Endothelial cell of umbilical vein (primary cell): Measurements from ENCODE around the gene OGT. TPM values are rescaled to one million over a fixed set of nuclear protein-coding genes. Genes with fewer than 3 reads are reported as not detected.

Source experiments
- BruUV-seq: library from RNA; stranded (reverse); fragments of 400-500 nt; replicated peaks from 2 replicates; lab custom pipeline; 2021; lab: Mats Ljungman, UMichigan
- CTCF ChIA-PET: fragments of 300-600, 350-600 bp; sonication (Branson Sonifier 250); formaldehyde crosslinking; loops from one replicate; lab custom pipeline; 2021; ENCODE audit warnings: antibody characterized with exemption, inconsistent platforms; lab: Charles Lee
- POLR2A ChIA-PET: fragments of 300-600, 350-600 bp; sonication (Branson Sonifier 250); formaldehyde crosslinking; loops from one replicate; lab custom pipeline; 2021; ENCODE audit warnings: antibody characterized with exemption, inconsistent platforms; lab: Charles Lee
- DNase-seq: peaks from one replicate; pipeline ENCODE4 v3.0.0-alpha.2; 2011; ENCODE audit warnings: low read depth, low spot score
- FAIRE-seq: peaks from 2 replicates; lab custom pipeline; 2011; peaks lifted over from hg19 to GRCh38; lab: Jason Lieb, UNC
- H2AFZ ChIP-seq: 2 replicates; pipeline ENCODE4 v1.6.0; 2012; ENCODE audit warnings: low read depth, low read length, control low read depth, inconsistent platforms
- H3K27ac ChIP-seq: 2 replicates; pipeline ENCODE4 v1.5.1; 2011; ENCODE audit warnings: low read depth, mild to moderate bottlenecking, control low read depth, low read length, moderate library complexity; ENCODE audit not compliant: insufficient read depth
- H3K27me3 ChIP-seq, 2 experiments: 2 replicates each; pipeline versions ENCODE4 v1.6.0 to v1.6.1; 2011; ENCODE audit warnings: low read length in 2 of 2, mixed read lengths in 1 of 2; ENCODE audit not compliant: control insufficient read depth in 2 of 2, insufficient read depth in 2 of 2
- H3K36me3 ChIP-seq, 2 experiments: 2 replicates in 1 of 2; 3 replicates in 1 of 2; pipeline ENCODE4 v1.5.1; 2011; ENCODE audit warnings: low read length in 2 of 2, mild to moderate bottlenecking in 1 of 2, moderate library complexity in 1 of 2; ENCODE audit not compliant: control insufficient read depth in 2 of 2, insufficient read depth in 2 of 2; ENCODE audit errors: extremely low read depth in 1 of 2
- H3K4me1 ChIP-seq: 3 replicates; pipeline ENCODE4 v1.5.1; 2011; ENCODE audit warnings: mild to moderate bottlenecking, low read length; ENCODE audit not compliant: control insufficient read depth, insufficient read depth; ENCODE audit errors: extremely low read depth
- H3K4me2 ChIP-seq: 2 replicates; pipeline ENCODE4 v1.6.1; 2011; ENCODE audit warnings: low read length, control low read depth, mixed read lengths; ENCODE audit not compliant: insufficient read depth
- H3K4me3 ChIP-seq, 3 experiments: fragments of 200-600 bp in 1 of 3; sonication (generic), shearing (Covaris generic) in 1 of 3; replicated peaks in 1 of 3; 2 replicates each; pipeline ENCODE4 v1.5.1; 2011 to 2016; ENCODE audit warnings: control low read depth in 3 of 3, low read length in 3 of 3, mild to moderate bottlenecking in 2 of 3, inconsistent platforms in 1 of 3, low read depth in 1 of 3, moderate library complexity in 1 of 3; ENCODE audit not compliant: insufficient read depth in 1 of 3
- H3K79me2 ChIP-seq: 2 replicates; pipeline ENCODE4 v1.6.0; 2012; ENCODE audit warnings: low read length, inconsistent platforms; ENCODE audit not compliant: control insufficient read depth, insufficient read depth
- H3K9ac ChIP-seq: replicated peaks from 2 replicates; pipeline ENCODE3; 2011; ENCODE audit warnings: low read length, control low read depth; ENCODE audit not compliant: insufficient read depth; ENCODE audit errors: extremely low read depth
- H3K9me1 ChIP-seq: replicated peaks from 3 replicates; pipeline ENCODE4 v1.6.0; 2011; ENCODE audit warnings: mild to moderate bottlenecking, low read length; ENCODE audit not compliant: control insufficient read depth, insufficient read depth; ENCODE audit errors: extremely low read depth
- H3K9me3 ChIP-seq: replicated peaks from 2 replicates; pipeline ENCODE4 v1.5.1; 2012; ENCODE audit warnings: low read length, inconsistent platforms; ENCODE audit not compliant: control insufficient read depth, insufficient read depth
- H4K20me1 ChIP-seq: replicated peaks from 2 replicates; pipeline ENCODE3; 2011; ENCODE audit warnings: mild to moderate bottlenecking, low read length; ENCODE audit not compliant: control insufficient read depth, insufficient read depth; ENCODE audit errors: extremely low read depth
- EZH2 ChIP-seq: IDR thresholded peaks from 2 replicates; pipeline ENCODE4 v1.6.1; 2012; ENCODE audit warnings: borderline replicate concordance, low read depth, mild to moderate bottlenecking, moderate library complexity, low read length, inconsistent platforms; ENCODE audit not compliant: severe bottlenecking
- FOS ChIP-seq: IDR thresholded peaks from 2 replicates; pipeline ENCODE4 v1.6.1; 2011; ENCODE audit warnings: mild to moderate bottlenecking, low read length, moderate library complexity, borderline replicate concordance; ENCODE audit not compliant: insufficient read depth
- GATA2 ChIP-seq: IDR thresholded peaks from 2 replicates; pipeline ENCODE4 v1.7.0; 2011; ENCODE audit warnings: low read depth, mild to moderate bottlenecking, moderate library complexity, mixed read lengths, low read length; ENCODE audit not compliant: insufficient read length, insufficient read depth
- JUN ChIP-seq: IDR thresholded peaks from 2 replicates; pipeline ENCODE4 v1.6.1; 2011; ENCODE audit warnings: borderline replicate concordance, low read depth; ENCODE audit not compliant: insufficient read length, insufficient read depth
- MYC ChIP-seq: IDR thresholded peaks from one replicate; pipeline ENCODE4 v1.6.1; 2011; ENCODE audit warnings: mild to moderate bottlenecking, low read depth, low read length
- POLR2A ChIP-seq: IDR thresholded peaks from 2 replicates; pipeline ENCODE4 v1.6.1; 2012; ENCODE audit warnings: low read depth, mild to moderate bottlenecking, control low read depth, low read length
- POLR2AphosphoS5 ChIP-seq: IDR thresholded peaks from 2 replicates; pipeline ENCODE4 v1.6.1; 2012; ENCODE audit warnings: low read depth, mild to moderate bottlenecking, control low read depth, low read length, moderate library complexity; ENCODE audit not compliant: insufficient read depth
- dilution Hi-C: fragments of 300-500 bp; cut with MboI; formaldehyde crosslinking; loops from one replicate; pipeline ENCODE4 v1.15.0; 2019; ENCODE audit warnings: low sequenced_read_pairs; ENCODE audit not compliant: extremely low pct_ligation_motif_present
- intact Hi-C: fragments of 100-400 bp; cut with micrococcal nuclease; formaldehyde crosslinking; loops from one replicate; pipeline ENCODE4 v1.10.0; 2022
- polyA plus RNA-seq, 4 experiments: library from polyadenylated mRNA; depleted of rRNA in 3 of 4; stranded (reverse) in 3 of 4; unstranded in 1 of 4; fragments of >200 nt; gene quantifications; 2 replicates each; pipeline versions ENCODE4 v1.2.1 to v1.2.3, GENCODE V29; 2011 to 2012; ENCODE audit warnings: missing spikeins in 1 of 4
- total RNA-seq: library from RNA; stranded (reverse); gene quantifications from 2 replicates; pipeline ENCODE4 v1.2.3, GENCODE V29; 2021
- TF ChIP-seq, protein P1 (sequence below), 2 donors: IDR thresholded peaks; 1 replicate in 1 of 2; 2 replicates in 1 of 2; pipeline ENCODE4 v1.5.1; 2011; ENCODE audit warnings: low read length in 2 of 2, mild to moderate bottlenecking in 2 of 2, moderate library complexity in 2 of 2, control low read depth in 1 of 2, inconsistent platforms in 1 of 2, low read depth in 1 of 2; ENCODE audit not compliant: insufficient read depth in 1 of 2; ENCODE audit errors: extremely low read depth in 1 of 2
- TF ChIP-seq, protein P2 (sequence below): IDR thresholded peaks from 2 replicates; pipeline ENCODE4 v1.6.1; 2011; ENCODE audit not compliant: insufficient read depth, insufficient read length

Gene OGT
- total and polyA plus RNA-seq, 2 donors (not counting 3 experiments of a cell fraction or from before 2014, with no cell fraction given): 129 to 141 TPM

- no peaks in the 10 kb centered on the region for H3K9me1 ChIP-seq
- H3K9ac ChIP-seq: no peak overlapping the region
- peaks cover 4% of the 10 kb centered on the region for H3K4me1 ChIP-seq
- no peaks in the 10 kb centered on the region for H3K79me2 ChIP-seq
- FAIRE-seq: no peak
- no peak overlapping the region for H2AFZ ChIP-seq
- no peak for DNase-seq
- H3K27me3 ChIP-seq: no peaks in the 10 kb centered on the region
- intact Hi-C loops: no loop called here
- BruUV-seq: no TSS peak
- H3K27ac ChIP-seq: no peak overlapping the region
- H3K4me3 ChIP-seq: no peak overlapping the region
- H3K9me3 ChIP-seq: no peaks in the 10 kb centered on the region
- no peaks in the 10 kb centered on the region for H4K20me1 ChIP-seq
- TF ChIP-seq MYC (no peak), FOS (no peak), JUN (no peak), EZH2 (no peak), POLR2AphosphoS5 (no peak), POLR2A (no peak), GATA2 (no peak)
- TF ChIP-seq, protein P1, sequence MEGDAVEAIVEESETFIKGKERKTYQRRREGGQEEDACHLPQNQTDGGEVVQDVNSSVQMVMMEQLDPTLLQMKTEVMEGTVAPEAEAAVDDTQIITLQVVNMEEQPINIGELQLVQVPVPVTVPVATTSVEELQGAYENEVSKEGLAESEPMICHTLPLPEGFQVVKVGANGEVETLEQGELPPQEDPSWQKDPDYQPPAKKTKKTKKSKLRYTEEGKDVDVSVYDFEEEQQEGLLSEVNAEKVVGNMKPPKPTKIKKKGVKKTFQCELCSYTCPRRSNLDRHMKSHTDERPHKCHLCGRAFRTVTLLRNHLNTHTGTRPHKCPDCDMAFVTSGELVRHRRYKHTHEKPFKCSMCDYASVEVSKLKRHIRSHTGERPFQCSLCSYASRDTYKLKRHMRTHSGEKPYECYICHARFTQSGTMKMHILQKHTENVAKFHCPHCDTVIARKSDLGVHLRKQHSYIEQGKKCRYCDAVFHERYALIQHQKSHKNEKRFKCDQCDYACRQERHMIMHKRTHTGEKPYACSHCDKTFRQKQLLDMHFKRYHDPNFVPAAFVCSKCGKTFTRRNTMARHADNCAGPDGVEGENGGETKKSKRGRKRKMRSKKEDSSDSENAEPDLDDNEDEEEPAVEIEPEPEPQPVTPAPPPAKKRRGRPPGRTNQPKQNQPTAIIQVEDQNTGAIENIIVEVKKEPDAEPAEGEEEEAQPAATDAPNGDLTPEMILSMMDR (IDR thresholded peaks at IDR 0.05; ENCODE audit: extremely low read depth in 1 of 2, insufficient read depth in 1 of 2, low read depth in 1 of 2, low read length in 2 of 2): no peak
- TF ChIP-seq, protein P2, sequence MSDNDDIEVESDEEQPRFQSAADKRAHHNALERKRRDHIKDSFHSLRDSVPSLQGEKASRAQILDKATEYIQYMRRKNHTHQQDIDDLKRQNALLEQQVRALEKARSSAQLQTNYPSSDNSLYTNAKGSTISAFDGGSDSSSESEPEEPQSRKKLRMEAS: no peak
- ChIA-PET POLR2A (no interaction called here), CTCF (no interaction called here)
- no peak overlapping the region for H3K4me2 ChIP-seq
- no peaks in the 10 kb centered on the region for H3K36me3 ChIP-seq
- dilution Hi-C loops: no loop called here
Observed at GRCh38 chrX:71487814-71488213, 45.1 kb upstream of the OGT start.
